GM12878 (cell line): Measurements from ENCODE around the gene SMOC1. TPM values are rescaled to one million over a fixed set of nuclear protein-coding genes. Genes with fewer than 3 reads are reported as not detected.

Experiments
- ATAC-seq: fragments of 200-7000 bp; cut with Tn5 transposase; 3 replicates; pipeline ENCODE4 v1.9.1; 2020; ENCODE audit warnings: mild to moderate bottlenecking, moderate library complexity
- BruUV-seq: library from RNA; stranded (reverse); fragments of 400-500 nt; replicated peaks from 2 replicates; lab custom pipeline; 2021; lab: Mats Ljungman, UMichigan
- CTCF ChIA-PET: fragments of 300-600 bp; sonication (Branson Sonifier 250); formaldehyde crosslinking; extraction: SDS; loops from one replicate; lab custom pipeline; 2021; ENCODE audit warnings: inconsistent platforms; lab: Yijun Ruan, JAX
- POLR2A ChIA-PET: fragments of 350-600 bp; formaldehyde crosslinking; extraction: SDS; loops from one replicate; lab custom pipeline; 2021; ENCODE audit warnings: inconsistent platforms; lab: Charles Lee
- RAD21 ChIA-PET: fragments of 300-600 bp; sonication (Branson Sonifier 250); formaldehyde crosslinking; loops from one replicate; lab custom pipeline; 2023; ENCODE audit warnings: antibody characterized with exemption; ENCODE audit not compliant: unreplicated experiment; lab: Charles Lee
- SMC1A ChIA-PET: fragments of 300-600 bp; sonication (Branson Sonifier 250); formaldehyde crosslinking; loops from one replicate; lab custom pipeline; 2023; ENCODE audit not compliant: unreplicated experiment, uncharacterized antibody; lab: Charles Lee
- DNase-seq: peaks from one replicate; pipeline ENCODE4 v3.0.0-alpha.2; 2011; ENCODE audit warnings: low read depth, low spot score
- FAIRE-seq: peaks from 3 replicates; lab custom pipeline; 2011; peaks lifted over from hg19 to GRCh38; lab: Jason Lieb, UNC
- H2AFZ ChIP-seq: 2 replicates; pipeline ENCODE4 v1.6.0; 2011; ENCODE audit warnings: low read depth, low read length, control low read depth; ENCODE audit not compliant: control insufficient read depth
- H3K27ac ChIP-seq: 2 replicates; pipeline ENCODE4 v1.5.1; 2011; ENCODE audit warnings: control low read depth; ENCODE audit not compliant: control insufficient read depth, insufficient read depth
- H3K27me3 ChIP-seq, 2 experiments: replicated peaks in 1 of 2; 2 replicates each; pipeline versions ENCODE4 v1.6.0 to v1.6.1; 2011; ENCODE audit warnings: low read length in 1 of 2; ENCODE audit not compliant: control insufficient read depth in 2 of 2, insufficient read depth in 2 of 2
- H3K36me3 ChIP-seq, 2 experiments: 2 replicates each; pipeline ENCODE4 v1.5.1; 2011; ENCODE audit warnings: low read length in 1 of 2; ENCODE audit not compliant: control insufficient read depth in 2 of 2, insufficient read depth in 2 of 2
- H3K4me1 ChIP-seq: 2 replicates; pipeline ENCODE4 v1.6.1; 2011; ENCODE audit warnings: mild to moderate bottlenecking, low read length, moderate library complexity, mixed read lengths; ENCODE audit not compliant: control insufficient read depth, insufficient read depth
- H3K4me2 ChIP-seq: 2 replicates; pipeline ENCODE4 v1.6.0; 2011; ENCODE audit warnings: control low read depth; ENCODE audit not compliant: control insufficient read depth, insufficient read depth
- H3K4me3 ChIP-seq: fragments of 200-600 bp; sonication (generic); 2 replicates; pipeline ENCODE4 v1.5.1; 2016
- H3K79me2 ChIP-seq: 2 replicates; pipeline ENCODE4 v1.6.0; 2011; ENCODE audit warnings: low read length; ENCODE audit not compliant: control insufficient read depth, insufficient read depth
- H3K9ac ChIP-seq: 2 replicates; pipeline ENCODE4 v1.8.0; 2011; ENCODE audit warnings: low read length, control low read depth, mixed read lengths; ENCODE audit not compliant: control insufficient read depth, insufficient read depth
- H3K9me3 ChIP-seq: replicated peaks from 3 replicates; pipeline ENCODE4 v1.5.1; 2011; ENCODE audit warnings: mild to moderate bottlenecking, low read length; ENCODE audit not compliant: control insufficient read depth, insufficient read depth
- H4K20me1 ChIP-seq: 2 replicates; pipeline ENCODE4 v1.6.0; 2011; ENCODE audit not compliant: control insufficient read depth, insufficient read depth
- ATF7 ChIP-seq: fragments of 450-650 bp; IDR thresholded peaks from 2 replicates; pipeline ENCODE4 v1.6.1; 2016; ENCODE audit warnings: low read depth, mild to moderate bottlenecking
- FOXK2 ChIP-seq: fragments of 450-650 bp; IDR thresholded peaks from 2 replicates; pipeline ENCODE4 v1.6.1; 2017; ENCODE audit warnings: mild to moderate bottlenecking, moderate library complexity
- IKZF1 ChIP-seq: fragments of 450-650 bp; conservative IDR thresholded peaks from 2 replicates; pipeline ENCODE4 v1.6.1; 2017; ENCODE audit warnings: antibody characterized with exemption, mild to moderate bottlenecking
- MTA3 ChIP-seq: IDR thresholded peaks from 2 replicates; pipeline ENCODE4 v1.6.1; 2012; ENCODE audit warnings: low read length, inconsistent platforms, borderline replicate concordance
- NRF1 ChIP-seq: conservative IDR thresholded peaks from 2 replicates; pipeline ENCODE4 v1.6.1; 2011; ENCODE audit warnings: mild to moderate bottlenecking, low read depth, low read length, improper control_type of control experiment
- RBBP5 ChIP-seq: fragments of 200-600 bp; sonication (generic); conservative IDR thresholded peaks from 2 replicates; pipeline ENCODE4 v1.6.1; 2016
- STAT1 ChIP-seq: fragments of 450-650 bp; conservative IDR thresholded peaks from 2 replicates; pipeline ENCODE4 v1.6.1; 2014; ENCODE audit warnings: antibody characterized with exemption, mild to moderate bottlenecking
- TARDBP ChIP-seq: IDR thresholded peaks from 2 replicates; pipeline ENCODE4 v1.6.1; 2016; ENCODE audit warnings: borderline replicate concordance
- TCF12 ChIP-seq: IDR thresholded peaks from 2 replicates; pipeline ENCODE4 v1.6.1; 2011; ENCODE audit warnings: low read depth, mild to moderate bottlenecking, low read length
- ZSCAN29 ChIP-seq: fragments of 450-650 bp; IDR thresholded peaks from 2 replicates; pipeline ENCODE4 v1.6.1; 2017; ENCODE audit warnings: mild to moderate bottlenecking, moderate library complexity
- WGBS: methylation state at CpG from one replicate; pipeline ENCODE4 v1.1.6; 2016; ENCODE audit warnings: low lambda C conversion rate; ENCODE audit not compliant: insufficient replicate concordance, insufficient coverage; ENCODE audit errors: missing lambda C conversion rate; 5-methylcytosine and 5-hydroxymethylcytosine counted together
- in situ Hi-C: fragments of 300-500 bp; cut with MboI; formaldehyde crosslinking; loops from 9 replicates; pipeline ENCODE4 v1.14.3; 2018; ENCODE audit warnings: mixed read lengths
- intact Hi-C: fragments of 100-400 bp; cut with micrococcal nuclease; formaldehyde crosslinking; loops from one replicate; pipeline ENCODE4 v1.14.2; 2022; ENCODE audit not compliant: unreplicated experiment
- polyA plus RNA-seq, 11 experiments: library from polyadenylated mRNA; depleted of rRNA in 4 of 11; unstranded in 6 of 11; stranded (reverse) in 5 of 11; fragments of >200 nt; fragmentation: Nextera tagmentation in 4 of 11; fragmentation: Illumina TruSeq in 1 of 11; extraction: Ambion mirVana in 4 of 11; extraction: Trizol in 1 of 11; gene quantifications; 1 replicate in 1 of 11; 2 replicates in 10 of 11; pipeline versions ENCODE4 v1.2.1 to v1.2.3, GENCODE V29; 2011 to 2016; ENCODE audit warnings: inconsistent platforms in 2 of 11, missing spikeins in 2 of 11, low read depth in 1 of 11
- total RNA-seq, 4 experiments: library from RNA; depleted of rRNA in 3 of 4; stranded (reverse); fragments of >200 nt in 3 of 4; fragmentation: Illumina TruSeq in 1 of 4; extraction: Trizol in 1 of 4; gene quantifications; 2 replicates each; pipeline versions ENCODE4 v1.2.1 to v1.2.3, GENCODE V29; 2013 to 2021
- TF ChIP-seq, protein P1 (sequence below): fragments of 450-650 bp; IDR thresholded peaks from 2 replicates; pipeline ENCODE4 v1.6.1; 2016; ENCODE audit warnings: mild to moderate bottlenecking
- TF ChIP-seq, protein P2 (sequence below): fragments of 450-650 bp; IDR thresholded peaks from 2 replicates; pipeline ENCODE4 v1.6.1; 2016; ENCODE audit warnings: mild to moderate bottlenecking

SMOC1 gene
- total and polyA plus RNA-seq, 10 of the 15 experiments (the other 5 are each of a cell fraction or from before 2014, with no cell fraction given), result 0.03 to 0.26 (median 0.14) TPM; not detected in 7

DNA sequence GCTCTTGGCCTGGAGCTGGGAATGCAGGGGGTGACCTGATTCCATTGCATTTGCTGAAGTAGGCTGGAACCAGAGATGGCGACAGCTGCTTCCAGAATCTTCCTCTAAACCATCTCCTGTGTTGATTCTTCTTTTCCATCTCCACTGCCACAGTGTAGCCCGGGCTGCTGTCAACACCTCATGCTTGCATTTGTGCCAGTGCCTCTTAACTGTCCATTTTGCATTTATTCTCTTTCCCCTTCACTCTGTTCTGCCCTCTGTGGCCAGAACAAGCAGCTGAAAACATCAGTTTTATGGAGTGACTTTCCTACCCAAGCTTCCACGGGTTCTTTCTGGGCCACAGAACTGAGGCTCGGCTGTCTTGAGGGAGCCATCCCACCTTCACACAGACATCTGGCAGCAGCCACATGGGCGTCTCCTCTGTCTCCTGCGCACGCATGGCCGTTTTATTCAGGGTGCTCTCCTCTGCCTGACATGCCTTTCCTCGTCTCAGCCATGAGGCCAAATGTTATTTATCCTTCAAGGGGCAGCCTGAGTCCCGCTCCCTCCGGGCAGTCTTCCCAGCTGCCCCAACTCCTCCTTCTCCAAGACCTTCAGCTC, 51.7 kb downstream of the SMOC1 start:
- ATAC-seq (no peak), FAIRE-seq (no peak)
- POLR2A ChIA-PET, result no interaction called here
- H3K27ac ChIP-seq, result no peak overlapping the region
- no peaks in the 10 kb centered on the region for H3K4me1 ChIP-seq
- SMC1A ChIA-PET, result interaction anchor here (0.8 kb wide), 1 partner anchor 53 kb away, joined by 3 read pairs; no protein-coding TSS in a partner anchor
- TF ChIP-seq FOXK2 (no peak), RBBP5 (no peak), STAT1 (no peak), IKZF1 (no peak), ATF7 (no peak), MTA3 (no peak), NRF1 (no peak), TCF12 (no peak), TARDBP (no peak), ZSCAN29 (no peak)
- TF ChIP-seq, protein P1, sequence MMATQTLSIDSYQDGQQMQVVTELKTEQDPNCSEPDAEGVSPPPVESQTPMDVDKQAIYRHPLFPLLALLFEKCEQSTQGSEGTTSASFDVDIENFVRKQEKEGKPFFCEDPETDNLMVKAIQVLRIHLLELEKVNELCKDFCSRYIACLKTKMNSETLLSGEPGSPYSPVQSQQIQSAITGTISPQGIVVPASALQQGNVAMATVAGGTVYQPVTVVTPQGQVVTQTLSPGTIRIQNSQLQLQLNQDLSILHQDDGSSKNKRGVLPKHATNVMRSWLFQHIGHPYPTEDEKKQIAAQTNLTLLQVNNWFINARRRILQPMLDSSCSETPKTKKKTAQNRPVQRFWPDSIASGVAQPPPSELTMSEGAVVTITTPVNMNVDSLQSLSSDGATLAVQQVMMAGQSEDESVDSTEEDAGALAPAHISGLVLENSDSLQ, result no peak
- TF ChIP-seq, protein P2, sequence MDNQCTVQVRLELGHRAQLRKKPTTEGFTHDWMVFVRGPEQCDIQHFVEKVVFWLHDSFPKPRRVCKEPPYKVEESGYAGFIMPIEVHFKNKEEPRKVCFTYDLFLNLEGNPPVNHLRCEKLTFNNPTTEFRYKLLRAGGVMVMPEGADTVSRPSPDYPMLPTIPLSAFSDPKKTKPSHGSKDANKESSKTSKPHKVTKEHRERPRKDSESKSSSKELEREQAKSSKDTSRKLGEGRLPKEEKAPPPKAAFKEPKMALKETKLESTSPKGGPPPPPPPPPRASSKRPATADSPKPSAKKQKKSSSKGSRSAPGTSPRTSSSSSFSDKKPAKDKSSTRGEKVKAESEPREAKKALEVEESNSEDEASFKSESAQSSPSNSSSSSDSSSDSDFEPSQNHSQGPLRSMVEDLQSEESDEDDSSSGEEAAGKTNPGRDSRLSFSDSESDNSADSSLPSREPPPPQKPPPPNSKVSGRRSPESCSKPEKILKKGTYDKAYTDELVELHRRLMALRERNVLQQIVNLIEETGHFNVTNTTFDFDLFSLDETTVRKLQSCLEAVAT, result no peak
- TF ChIP-seq, all 136 proteins: peak for 0
- H3K9ac ChIP-seq, result no peak overlapping the region
- H3K36me3 ChIP-seq, result no peaks in the 10 kb centered on the region
- no peaks in the 10 kb centered on the region; the same call in 1 of the 2 replicates for H4K20me1 ChIP-seq
- BruUV-seq, result no TSS peak
- H2AFZ ChIP-seq, result no peak overlapping the region
- H3K4me2 ChIP-seq, result no peak overlapping the region
- no peak for DNase-seq
- in situ Hi-C loops (no loop called here), intact Hi-C loops (no loop called here)
- peaks cover 3% of the 10 kb centered on the region in 2 experiments; a peak in 3 of 4 replicates for H3K27me3 ChIP-seq
- ChIA-PET CTCF (interaction anchor here (1.6 kb wide), 1 partner anchor 97 kb away, joined by 5 read pairs; no protein-coding TSS in a partner anchor), RAD21 (no interaction called here)
- no peak overlapping the region for H3K4me3 ChIP-seq
- 26% methylated on average over 11 of the region's 11 CpGs for WGBS
- H3K79me2 ChIP-seq, result no peaks in the 10 kb centered on the region
- H3K9me3 ChIP-seq, result no peaks in the 10 kb centered on the region
